SK-N-SH (cell line): ENCODE data around the gene FHOD3. TPM values are rescaled to one million over a fixed set of nuclear protein-coding genes. Genes with fewer than 3 reads are reported as not detected.

Experiments used
- CTCF ChIA-PET: fragments of 300-600, 350-600 bp; formaldehyde crosslinking; extraction: SDS; loops from one replicate; lab custom pipeline; 2021; lab: Yijun Ruan, JAX
- POLR2A ChIA-PET: fragments of 350-600 bp; sonication (Branson Sonifier 250); formaldehyde crosslinking; extraction: SDS; loops from one replicate; lab custom pipeline; 2020; ENCODE audit warnings: antibody characterized with exemption, inconsistent platforms; lab: Yijun Ruan, JAX
- DNase-seq: peaks from one replicate; pipeline ENCODE4 v3.0.0; 2012
- H2AFZ ChIP-seq: fragments of 200-600 bp; sonication (generic); 2 replicates; pipeline ENCODE4 v1.8.1; 2016; ENCODE audit warnings: antibody characterized with exemption, mild to moderate bottlenecking, low read depth
- H3F3A ChIP-seq: fragments of 200-600 bp; sonication (generic); replicated peaks from 2 replicates; pipeline ENCODE3; 2016; ENCODE audit warnings: antibody characterized with exemption, mild to moderate bottlenecking; ENCODE audit not compliant: insufficient read depth
- H3K27ac ChIP-seq, 2 experiments: fragments of 200-500 bp in 1 of 2; fragments of 200-600 bp in 1 of 2; sonication (Bioruptor generic) in 1 of 2; sonication (generic), shearing (Covaris generic) in 1 of 2; 2 replicates each; pipeline versions ENCODE4 v1.5.1 to v1.6.1; 2014 to 2016; ENCODE audit warnings: low read depth in 2 of 2, inconsistent platforms in 1 of 2, low read length in 1 of 2, mild to moderate bottlenecking in 1 of 2, mixed read lengths in 1 of 2
- H3K27me3 ChIP-seq: fragments of 200-600 bp; sonication (generic), shearing (Covaris generic); 2 replicates; pipeline ENCODE4 v1.6.1; 2016; ENCODE audit warnings: mixed run types; ENCODE audit not compliant: insufficient read depth
- H3K36me3 ChIP-seq, 2 experiments: fragments of 200-500 bp in 1 of 2; fragments of 200-600 bp in 1 of 2; sonication (Bioruptor generic) in 1 of 2; sonication (generic) in 1 of 2; replicated peaks in 1 of 2; 2 replicates each; pipeline versions ENCODE3 to v1.5.1; 2014 to 2016; ENCODE audit warnings: low read length in 1 of 2, mild to moderate bottlenecking in 1 of 2; ENCODE audit not compliant: insufficient read depth in 2 of 2, control insufficient read depth in 1 of 2
- H3K4me1 ChIP-seq, 2 experiments: fragments of 200-500 bp in 1 of 2; fragments of 200-600 bp in 1 of 2; sonication (Bioruptor generic) in 1 of 2; sonication (generic), shearing (Covaris generic) in 1 of 2; 2 replicates each; pipeline versions ENCODE4 v1.5.1 to v1.6.1; 2014 to 2016; ENCODE audit warnings: low read depth in 1 of 2, low read length in 1 of 2, mixed run types in 1 of 2; ENCODE audit not compliant: insufficient read depth in 2 of 2, control insufficient read depth in 1 of 2
- H3K4me2 ChIP-seq: fragments of 200-600 bp; sonication (generic), shearing (Covaris generic); 2 replicates; pipeline ENCODE4 v1.6.1; 2017; ENCODE audit warnings: mixed run types
- H3K4me3 ChIP-seq, 2 experiments: fragments of 200-500 bp in 1 of 2; fragments of 200-600 bp in 1 of 2; sonication (Bioruptor generic) in 1 of 2; sonication (generic), shearing (Covaris generic) in 1 of 2; 2 replicates each; pipeline versions ENCODE4 v1.5.1 to v1.8.1; 2014 to 2016; ENCODE audit warnings: low read depth in 2 of 2, inconsistent platforms in 1 of 2, low read length in 1 of 2, mild to moderate bottlenecking in 1 of 2, mixed read lengths in 1 of 2, moderate library complexity in 1 of 2
- H3K79me2 ChIP-seq: fragments of 200-600 bp; sonication (generic); 2 replicates; pipeline ENCODE4 v1.8.1; 2017; ENCODE audit warnings: mild to moderate bottlenecking; ENCODE audit not compliant: insufficient read depth
- H3K9ac ChIP-seq: fragments of 200-600 bp; sonication (generic); 2 replicates; pipeline ENCODE4 v1.6.1; 2017; ENCODE audit warnings: mixed run types
- H3K9me2 ChIP-seq: fragments of 200-600 bp; sonication (generic); 2 replicates; pipeline ENCODE4 v1.6.1; 2017; ENCODE audit warnings: mixed run types
- H3K9me3 ChIP-seq: fragments of 200-600 bp; sonication (generic); 2 replicates; pipeline ENCODE4 v1.6.1; 2017; ENCODE audit warnings: mixed run types, mild to moderate bottlenecking, moderate library complexity
- H4K20me1 ChIP-seq: fragments of 200-600 bp; sonication (generic); 2 replicates; pipeline ENCODE4 v1.6.1; 2017; ENCODE audit warnings: mild to moderate bottlenecking, mixed run types; ENCODE audit not compliant: insufficient read depth
- ELF1 ChIP-seq: IDR thresholded peaks from 2 replicates; pipeline ENCODE4 v1.4.0; 2012
- EP300 ChIP-seq, 2 experiments: IDR thresholded peaks; 2 replicates each; pipeline versions ENCODE4 v1.4.0 to v1.6.1; 2012; ENCODE audit warnings: borderline replicate concordance in 1 of 2, low read depth in 1 of 2, low read length in 1 of 2
- FOSL2 ChIP-seq: IDR thresholded peaks from 2 replicates; pipeline ENCODE4 v1.4.0; 2012; ENCODE audit warnings: low read depth, mild to moderate bottlenecking, moderate library complexity, borderline replicate concordance
- FOXJ3 ChIP-seq: sonication (generic); formaldehyde crosslinking; IDR thresholded peaks from 2 replicates; pipeline ENCODE4 v1.5.1; 2020; ENCODE audit warnings: mild to moderate bottlenecking, missing genetic modification reagents
- GABPA ChIP-seq: IDR thresholded peaks from 2 replicates; pipeline ENCODE4 v1.4.0; 2012; ENCODE audit warnings: low read depth, mild to moderate bottlenecking
- MEF2A ChIP-seq: IDR thresholded peaks from 2 replicates; pipeline ENCODE4 v1.4.0; 2012; ENCODE audit warnings: low read depth, borderline replicate concordance
- NRF1 ChIP-seq: IDR thresholded peaks from 2 replicates; pipeline ENCODE4 v1.6.1; 2012; ENCODE audit warnings: low read depth, mild to moderate bottlenecking, low read length
- POLR2AphosphoS5 ChIP-seq: IDR thresholded peaks from 2 replicates; pipeline ENCODE4 v1.6.1; 2012; ENCODE audit warnings: low read depth, low read length
- RAD21 ChIP-seq: IDR thresholded peaks from 2 replicates; pipeline ENCODE4 v1.6.1; 2012; ENCODE audit warnings: mild to moderate bottlenecking, low read length
- RCOR1 ChIP-seq: fragments of 150-350 bp; IDR thresholded peaks from 2 replicates; pipeline ENCODE4 v1.6.1; 2017; ENCODE audit warnings: antibody characterized with exemption, low read length
- RFX5 ChIP-seq: IDR thresholded peaks from 2 replicates; pipeline ENCODE4 v1.6.1; 2012; ENCODE audit warnings: mild to moderate bottlenecking, improper control_type of control experiment, low read length
- SMC3 ChIP-seq: IDR thresholded peaks from 2 replicates; pipeline ENCODE4 v1.6.1; 2012; ENCODE audit warnings: low read depth, low read length, improper control_type of control experiment
- TAF1 ChIP-seq: IDR thresholded peaks from 2 replicates; pipeline ENCODE4 v1.6.1; 2012; ENCODE audit warnings: low read depth, mild to moderate bottlenecking, low read length, moderate library complexity, borderline replicate concordance
- TEAD4 ChIP-seq: IDR thresholded peaks from 2 replicates; pipeline ENCODE4 v1.4.0; 2012; ENCODE audit warnings: mild to moderate bottlenecking, borderline replicate concordance; ENCODE audit not compliant: insufficient read depth
- WGBS: methylation state at CpG from one replicate; pipeline ENCODE4 v1.1.6; 2017; ENCODE audit warnings: low lambda C conversion rate; 5-methylcytosine and 5-hydroxymethylcytosine counted together
- polyA plus RNA-seq, 3 experiments: library from polyadenylated mRNA; depleted of rRNA; stranded (reverse); fragments of >200 nt; gene quantifications; 2 replicates each; pipeline ENCODE4 v1.2.3, GENCODE V29; 2012
- TF ChIP-seq, protein P1 (sequence below): fragments of 200-600 bp; sonication (generic); IDR thresholded peaks from 2 replicates; pipeline ENCODE4 v1.6.1; 2017; ENCODE audit warnings: antibody characterized with exemption, mild to moderate bottlenecking, moderate library complexity
- TF ChIP-seq, protein P2 (sequence below): IDR thresholded peaks from 2 replicates; pipeline ENCODE4 v1.4.0; 2012; ENCODE audit warnings: low read depth, borderline replicate concordance
- TF ChIP-seq, protein P3 (sequence below): IDR thresholded peaks from 2 replicates; pipeline ENCODE4 v1.4.0; 2012; ENCODE audit warnings: low read depth
- TF ChIP-seq, protein P4 (sequence below): fragments of 150-350 bp; IDR thresholded peaks from 2 replicates; pipeline ENCODE4 v1.6.1; 2017; ENCODE audit warnings: antibody characterized with exemption, low read length, low read depth, borderline replicate concordance
- TF ChIP-seq, protein P5 (sequence below): fragments of 150-350 bp; IDR thresholded peaks from 2 replicates; pipeline ENCODE4 v1.6.1; 2016; ENCODE audit warnings: mild to moderate bottlenecking, low read depth, low read length

The FHOD3 gene
- polyA plus RNA-seq, 1 of the 3 experiments (the other 2 are of a cell fraction): 10.9 TPM

DNA sequence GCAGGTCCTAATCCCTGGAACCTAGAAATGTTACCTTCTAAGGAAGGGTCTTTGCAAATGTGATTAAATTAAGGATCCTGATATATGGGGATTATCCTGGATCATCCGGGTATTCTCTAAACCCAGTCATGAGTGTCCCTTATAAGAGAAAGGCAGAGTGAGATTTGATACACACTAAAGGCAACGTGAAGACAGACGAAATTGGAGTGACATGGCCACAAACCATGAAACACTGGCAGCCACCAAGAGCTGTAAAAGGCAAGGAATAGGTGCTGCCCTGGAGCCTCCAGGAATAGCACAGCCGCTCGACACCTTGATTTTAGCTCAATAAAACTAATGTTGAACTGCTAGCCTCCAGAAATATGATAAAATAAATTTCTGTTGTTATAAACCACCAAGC, 486.3 kb downstream of the FHOD3 start:
- H3K36me3 ChIP-seq: peaks cover 6 to 22% of the 10 kb centered on the region in 2 experiments
- H3K4me1 ChIP-seq: no peaks in the 10 kb centered on the region; a peak in 1 of 4 replicates
- no peak overlapping the region for H3K27ac ChIP-seq
- no peaks in the 10 kb centered on the region for H3K9me2 ChIP-seq
- ChIA-PET POLR2A (no interaction called here), CTCF (no interaction called here)
- no peak overlapping the region for H3K9ac ChIP-seq
- DNase-seq: no peak
- H4K20me1 ChIP-seq: no peaks in the 10 kb centered on the region
- TF ChIP-seq FOSL2: no peak
- no peak for TF ChIP-seq MEF2A
- TF ChIP-seq, protein P1, sequence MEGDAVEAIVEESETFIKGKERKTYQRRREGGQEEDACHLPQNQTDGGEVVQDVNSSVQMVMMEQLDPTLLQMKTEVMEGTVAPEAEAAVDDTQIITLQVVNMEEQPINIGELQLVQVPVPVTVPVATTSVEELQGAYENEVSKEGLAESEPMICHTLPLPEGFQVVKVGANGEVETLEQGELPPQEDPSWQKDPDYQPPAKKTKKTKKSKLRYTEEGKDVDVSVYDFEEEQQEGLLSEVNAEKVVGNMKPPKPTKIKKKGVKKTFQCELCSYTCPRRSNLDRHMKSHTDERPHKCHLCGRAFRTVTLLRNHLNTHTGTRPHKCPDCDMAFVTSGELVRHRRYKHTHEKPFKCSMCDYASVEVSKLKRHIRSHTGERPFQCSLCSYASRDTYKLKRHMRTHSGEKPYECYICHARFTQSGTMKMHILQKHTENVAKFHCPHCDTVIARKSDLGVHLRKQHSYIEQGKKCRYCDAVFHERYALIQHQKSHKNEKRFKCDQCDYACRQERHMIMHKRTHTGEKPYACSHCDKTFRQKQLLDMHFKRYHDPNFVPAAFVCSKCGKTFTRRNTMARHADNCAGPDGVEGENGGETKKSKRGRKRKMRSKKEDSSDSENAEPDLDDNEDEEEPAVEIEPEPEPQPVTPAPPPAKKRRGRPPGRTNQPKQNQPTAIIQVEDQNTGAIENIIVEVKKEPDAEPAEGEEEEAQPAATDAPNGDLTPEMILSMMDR: no peak
- TF ChIP-seq, protein P2, sequence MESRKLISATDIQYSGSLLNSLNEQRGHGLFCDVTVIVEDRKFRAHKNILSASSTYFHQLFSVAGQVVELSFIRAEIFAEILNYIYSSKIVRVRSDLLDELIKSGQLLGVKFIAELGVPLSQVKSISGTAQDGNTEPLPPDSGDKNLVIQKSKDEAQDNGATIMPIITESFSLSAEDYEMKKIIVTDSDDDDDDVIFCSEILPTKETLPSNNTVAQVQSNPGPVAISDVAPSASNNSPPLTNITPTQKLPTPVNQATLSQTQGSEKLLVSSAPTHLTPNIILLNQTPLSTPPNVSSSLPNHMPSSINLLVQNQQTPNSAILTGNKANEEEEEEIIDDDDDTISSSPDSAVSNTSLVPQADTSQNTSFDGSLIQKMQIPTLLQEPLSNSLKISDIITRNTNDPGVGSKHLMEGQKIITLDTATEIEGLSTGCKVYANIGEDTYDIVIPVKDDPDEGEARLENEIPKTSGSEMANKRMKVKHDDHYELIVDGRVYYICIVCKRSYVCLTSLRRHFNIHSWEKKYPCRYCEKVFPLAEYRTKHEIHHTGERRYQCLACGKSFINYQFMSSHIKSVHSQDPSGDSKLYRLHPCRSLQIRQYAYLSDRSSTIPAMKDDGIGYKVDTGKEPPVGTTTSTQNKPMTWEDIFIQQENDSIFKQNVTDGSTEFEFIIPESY: no peak
- no peak for TF ChIP-seq NRF1
- no peak for TF ChIP-seq RCOR1
- no peak for TF ChIP-seq EP300 (IDR thresholded peaks at IDR 0.05; ENCODE audit: borderline replicate concordance in 1 of 2, low read depth in 1 of 2, low read length in 1 of 2)
- TF ChIP-seq ELF1: no peak
- TF ChIP-seq TAF1: no peak
- no peak overlapping the region for H3K4me2 ChIP-seq
- 93% methylated on average over 4 of the region's 5 CpGs for WGBS
- H2AFZ ChIP-seq: no peak overlapping the region
- no peaks in the 10 kb centered on the region for H3F3A ChIP-seq
- no peaks in the 10 kb centered on the region for H3K27me3 ChIP-seq
- H3K4me3 ChIP-seq: no peak overlapping the region
- H3K9me3 ChIP-seq: no peaks in the 10 kb centered on the region
- H3K79me2 ChIP-seq: no peaks in the 10 kb centered on the region

DNA sequence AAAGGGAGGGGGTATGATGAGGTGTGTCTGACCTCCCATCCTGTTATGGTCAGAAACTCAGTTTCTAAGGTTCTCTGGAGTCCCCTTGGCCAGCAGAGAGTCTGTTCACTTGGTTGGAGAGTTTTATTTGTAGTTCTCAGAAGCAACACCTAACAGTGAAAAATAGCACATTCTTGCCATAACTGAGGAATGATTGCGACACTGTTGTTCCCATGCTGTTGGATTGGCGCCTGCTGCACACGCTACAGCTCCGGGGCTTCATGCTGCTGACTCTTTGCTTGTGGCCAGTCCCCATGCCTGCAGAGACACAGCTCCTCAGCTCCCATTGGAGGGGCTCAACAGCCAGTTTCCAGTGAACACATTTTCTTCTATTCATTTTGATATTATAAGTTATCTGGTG, 489.2 kb downstream of the FHOD3 start:
- ChIA-PET CTCF (interaction anchor here (1.2 kb wide), 1 partner anchor 10 kb away, joined by 3 read pairs; no protein-coding TSS in a partner anchor), POLR2A (no interaction called here)
- H3K9me2 ChIP-seq: no peaks in the 10 kb centered on the region
- H3K36me3 ChIP-seq: peaks cover 18 to 22% of the 10 kb centered on the region in 2 experiments
- H3K27me3 ChIP-seq: no peaks in the 10 kb centered on the region
- H3F3A ChIP-seq: no peaks in the 10 kb centered on the region
- no peaks in the 10 kb centered on the region for H3K79me2 ChIP-seq
- WGBS: 89% methylated on average over 4 of the region's 4 CpGs
- H3K9me3 ChIP-seq: no peaks in the 10 kb centered on the region
- no peaks in the 10 kb centered on the region for H4K20me1 ChIP-seq
- DNase-seq: no peak
- H2AFZ ChIP-seq: no peak overlapping the region
- no peak overlapping the region for H3K27ac ChIP-seq
- no peak overlapping the region for H3K4me2 ChIP-seq
- no peak overlapping the region for H3K4me3 ChIP-seq
- TF ChIP-seq, protein P3, sequence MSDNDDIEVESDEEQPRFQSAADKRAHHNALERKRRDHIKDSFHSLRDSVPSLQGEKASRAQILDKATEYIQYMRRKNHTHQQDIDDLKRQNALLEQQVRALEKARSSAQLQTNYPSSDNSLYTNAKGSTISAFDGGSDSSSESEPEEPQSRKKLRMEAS: no peak
- TF ChIP-seq TEAD4 (no peak), SMC3 (no peak), GABPA (no peak), RAD21 (no peak), RFX5 (no peak), TAF1 (no peak), POLR2AphosphoS5 (no peak), FOXJ3 (CRISPR knock-in tag) (no peak), RCOR1 (no peak), ELF1 (no peak)
- TF ChIP-seq, protein P4, sequence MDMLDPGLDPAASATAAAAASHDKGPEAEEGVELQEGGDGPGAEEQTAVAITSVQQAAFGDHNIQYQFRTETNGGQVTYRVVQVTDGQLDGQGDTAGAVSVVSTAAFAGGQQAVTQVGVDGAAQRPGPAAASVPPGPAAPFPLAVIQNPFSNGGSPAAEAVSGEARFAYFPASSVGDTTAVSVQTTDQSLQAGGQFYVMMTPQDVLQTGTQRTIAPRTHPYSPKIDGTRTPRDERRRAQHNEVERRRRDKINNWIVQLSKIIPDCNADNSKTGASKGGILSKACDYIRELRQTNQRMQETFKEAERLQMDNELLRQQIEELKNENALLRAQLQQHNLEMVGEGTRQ: no peak
- TF ChIP-seq, protein P5, sequence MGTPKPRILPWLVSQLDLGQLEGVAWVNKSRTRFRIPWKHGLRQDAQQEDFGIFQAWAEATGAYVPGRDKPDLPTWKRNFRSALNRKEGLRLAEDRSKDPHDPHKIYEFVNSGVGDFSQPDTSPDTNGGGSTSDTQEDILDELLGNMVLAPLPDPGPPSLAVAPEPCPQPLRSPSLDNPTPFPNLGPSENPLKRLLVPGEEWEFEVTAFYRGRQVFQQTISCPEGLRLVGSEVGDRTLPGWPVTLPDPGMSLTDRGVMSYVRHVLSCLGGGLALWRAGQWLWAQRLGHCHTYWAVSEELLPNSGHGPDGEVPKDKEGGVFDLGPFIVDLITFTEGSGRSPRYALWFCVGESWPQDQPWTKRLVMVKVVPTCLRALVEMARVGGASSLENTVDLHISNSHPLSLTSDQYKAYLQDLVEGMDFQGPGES: no peak
- TF ChIP-seq, protein P2: no peak
- no peaks in the 10 kb centered on the region; a peak in 1 of 4 replicates for H3K4me1 ChIP-seq
- no peak overlapping the region for H3K9ac ChIP-seq
